ENCODE data around the gene PAK5. TPM values are rescaled to one million over a fixed set of nuclear protein-coding genes. Genes with fewer than 3 reads are reported as not detected.
A peak's percentile ranks its signal among the peaks of the same experiment; 100 is the strongest.

Gene PAK5
- total and polyA plus RNA-seq, 4 donors: 0.02 to 0.17 (median 0.04) TPM; not detected in 1

GRCh38 chr20:9609887-9610502 lies 228.9 kb downstream of the PAK5 start:
- TF ChIP-seq RAD21 (IDR thresholded peaks at IDR 0.05): peak; percentile 76 to 77
- TF ChIP-seq REST (IDR thresholded peaks at IDR 0.05): no peak
- peak; percentile 62 for TF ChIP-seq CTCF (IDR thresholded peaks at IDR 0.05; ENCODE audit: low read depth, low read length, missing input control)
- no peak for TF ChIP-seq JUND (IDR thresholded peaks at IDR 0.05)
- TF ChIP-seq EGR1 (IDR thresholded peaks at IDR 0.05; ENCODE audit: low read depth in 2 of 2): no peak
- no peak for TF ChIP-seq HNF4G (IDR thresholded peaks at IDR 0.05)
- no peak for TF ChIP-seq TAF1 (conservative IDR thresholded peaks at IDR 0.05)
- H3K4me3 ChIP-seq (ENCODE audit: low read depth in 1 of 3, low read length in 3 of 3): no peak overlapping the region
- H3K27me3 ChIP-seq (ENCODE audit: control insufficient read depth in 4 of 4, insufficient read depth in 4 of 4, low read length in 3 of 4): peaks cover 0 to 5% (median 0%) of the 10 kb centered on the region in 4 donors
- H3K4me1 ChIP-seq (ENCODE audit: control insufficient read depth in 4 of 4, insufficient read depth in 4 of 4, low read length in 3 of 4): no peaks in the 10 kb centered on the region
- peak; percentile 59 for DNase-seq (ENCODE audit: low spot score)
- no peaks in the 10 kb centered on the region for H3K9me3 ChIP-seq (ENCODE audit: control insufficient read depth in 4 of 4, low read length in 3 of 4)
- H3K27ac ChIP-seq (ENCODE audit: low read depth in 1 of 2, low read length in 2 of 2): no peak overlapping the region
- H3K36me3 ChIP-seq (ENCODE audit: control insufficient read depth in 4 of 4, insufficient read depth in 3 of 4, low read depth in 1 of 4, low read length in 3 of 4): no peaks in the 10 kb centered on the region
- H3K9ac ChIP-seq (ENCODE audit: low read depth in 1 of 2, low read length in 2 of 2): no peak overlapping the region
- WGBS: 30% methylated on average over 7 of the region's 7 CpGs

- no peaks in the 10 kb centered on the region for H3K4me1 ChIP-seq (ENCODE audit: control insufficient read depth in 4 of 4, insufficient read depth in 4 of 4, low read length in 3 of 4)
- 84% methylated on average over 5 of the region's 5 CpGs for WGBS
- no peak for DNase-seq (ENCODE audit: low spot score)
- no peak overlapping the region for H3K4me3 ChIP-seq (ENCODE audit: low read depth in 1 of 3, low read length in 3 of 3)
- H3K9me3 ChIP-seq (ENCODE audit: control insufficient read depth in 4 of 4, low read length in 3 of 4): no peaks in the 10 kb centered on the region
- no peak for TF ChIP-seq REST (IDR thresholded peaks at IDR 0.05)
- no peak for TF ChIP-seq MAX (IDR thresholded peaks at IDR 0.05)
- no peak for TF ChIP-seq JUND (IDR thresholded peaks at IDR 0.05)
- TF ChIP-seq RXRA (IDR thresholded peaks at IDR 0.05): no peak
- no peak for TF ChIP-seq HNF4G (IDR thresholded peaks at IDR 0.05)
- TF ChIP-seq YY1 (IDR thresholded peaks at IDR 0.05): no peak
- TF ChIP-seq SP1 (IDR thresholded peaks at IDR 0.05): no peak
- no peak for TF ChIP-seq TAF1 (conservative IDR thresholded peaks at IDR 0.05)
- TF ChIP-seq GABPA (IDR thresholded peaks at IDR 0.05 in 1 of 2, conservative IDR thresholded peaks at IDR 0.05 in 1 of 2): no peak
- no peak for TF ChIP-seq ATF3 (IDR thresholded peaks at IDR 0.05)
- no peak for TF ChIP-seq HNF4A (conservative IDR thresholded peaks at IDR 0.05)
- TF ChIP-seq EGR1 (IDR thresholded peaks at IDR 0.05; ENCODE audit: low read depth in 2 of 2): no peak
- no peak for TF ChIP-seq RAD21 (IDR thresholded peaks at IDR 0.05)
- no peak for TF ChIP-seq FOXA1 (IDR thresholded peaks at IDR 0.05)
- TF ChIP-seq CTCF (IDR thresholded peaks at IDR 0.05; ENCODE audit: low read depth, low read length, missing input control): no peak
- H3K9ac ChIP-seq (ENCODE audit: low read depth in 1 of 2, low read length in 2 of 2): no peak overlapping the region
- no peak overlapping the region for H3K27ac ChIP-seq (ENCODE audit: low read depth in 1 of 2, low read length in 2 of 2)
- peaks cover 0 to 5% (median 0%) of the 10 kb centered on the region in 4 donors for H3K27me3 ChIP-seq (ENCODE audit: control insufficient read depth in 4 of 4, insufficient read depth in 4 of 4, low read length in 3 of 4)
- no peaks in the 10 kb centered on the region for H3K36me3 ChIP-seq (ENCODE audit: control insufficient read depth in 4 of 4, insufficient read depth in 3 of 4, low read depth in 1 of 4, low read length in 3 of 4)
These were observed 230.1 kb downstream of the PAK5 start for GRCh38 chr20:9608639-9609340.
